GM12878 (cell line): ENCODE results near the gene KIF3A. TPM values are rescaled to one million over a fixed set of nuclear protein-coding genes. Genes with fewer than 3 reads are reported as not detected.

Source experiments
- BHLHE40 ChIP-seq, 2 experiments: fragments of 450-650 bp in 1 of 2; IDR thresholded peaks; 2 replicates each; pipeline ENCODE4 v1.6.1; 2011 to 2017; ENCODE audit warnings: low read depth in 2 of 2, borderline replicate concordance in 1 of 2, improper control_type of control experiment in 1 of 2, low read length in 1 of 2, mild to moderate bottlenecking in 1 of 2
- CBFB ChIP-seq: IDR thresholded peaks from 2 replicates; pipeline ENCODE4 v1.6.1; 2016; ENCODE audit warnings: antibody characterized with exemption, low read depth
- CBX5 ChIP-seq: sonication (generic); IDR thresholded peaks from 2 replicates; pipeline ENCODE4 v1.6.1; 2016; ENCODE audit warnings: low read depth, moderate library complexity, mild to moderate bottlenecking, inconsistent platforms
- DPF2 ChIP-seq: fragments of 450-650 bp; IDR thresholded peaks from 2 replicates; pipeline ENCODE4 v1.6.1; 2017; ENCODE audit warnings: mild to moderate bottlenecking
- EZH2 ChIP-seq: IDR thresholded peaks from 2 replicates; pipeline ENCODE4 v1.6.1; 2012; ENCODE audit warnings: low read depth, mild to moderate bottlenecking, control low read depth, inconsistent platforms, low read length, borderline replicate concordance; ENCODE audit not compliant: control insufficient read depth
- GATAD2B ChIP-seq: fragments of 450-650 bp; conservative IDR thresholded peaks from 2 replicates; pipeline ENCODE4 v1.6.1; 2017; ENCODE audit warnings: low read depth, mild to moderate bottlenecking, moderate library complexity
- IKZF1 ChIP-seq: fragments of 450-650 bp; conservative IDR thresholded peaks from 2 replicates; pipeline ENCODE4 v1.6.1; 2017; ENCODE audit warnings: antibody characterized with exemption, mild to moderate bottlenecking
- IKZF2 ChIP-seq, 2 experiments: fragments of 450-650 bp; IDR thresholded peaks; 2 replicates each; pipeline ENCODE4 v1.6.1; 2017; ENCODE audit warnings: mild to moderate bottlenecking in 2 of 2, moderate library complexity in 2 of 2
- IRF4 ChIP-seq: IDR thresholded peaks from 2 replicates; pipeline ENCODE4 v1.6.1; 2011; ENCODE audit warnings: low read depth, low read length
- MYB ChIP-seq: fragments of 150-350 bp; IDR thresholded peaks from 2 replicates; pipeline ENCODE4 v1.6.1; 2014; ENCODE audit warnings: mild to moderate bottlenecking, low read depth, low read length, borderline replicate concordance
- NFIC ChIP-seq: IDR thresholded peaks from 2 replicates; pipeline ENCODE4 v1.6.1; 2012; ENCODE audit warnings: low read depth, mild to moderate bottlenecking, inconsistent platforms, low read length, moderate library complexity
- POU2F2 ChIP-seq: IDR thresholded peaks from 3 replicates; pipeline ENCODE4 v1.6.1; 2011; ENCODE audit warnings: low read depth, mild to moderate bottlenecking, low read length, borderline replicate concordance
- RAD51 ChIP-seq: fragments of 450-650 bp; IDR thresholded peaks from 2 replicates; pipeline ENCODE4 v1.6.1; 2016; ENCODE audit warnings: moderate library complexity, mild to moderate bottlenecking, inconsistent platforms
- RB1 ChIP-seq: fragments of 450-650 bp; formaldehyde crosslinking; IDR thresholded peaks from 2 replicates; pipeline ENCODE4 v1.6.1; 2017; ENCODE audit warnings: mild to moderate bottlenecking, borderline replicate concordance
- SMAD1 ChIP-seq: fragments of 450-650 bp; IDR thresholded peaks from 2 replicates; pipeline ENCODE4 v1.6.1; 2018; ENCODE audit warnings: mild to moderate bottlenecking, low read depth; ENCODE audit not compliant: partially characterized antibody
- SRF ChIP-seq, 2 experiments: IDR thresholded peaks; 2 replicates each; pipeline ENCODE4 v1.6.1; 2011; ENCODE audit warnings: low read depth in 2 of 2, low read length in 2 of 2, mild to moderate bottlenecking in 1 of 2, moderate library complexity in 1 of 2
- SUPT20H ChIP-seq: IDR thresholded peaks from 2 replicates; pipeline ENCODE4 v1.6.1; 2011; ENCODE audit warnings: low read depth, mild to moderate bottlenecking, low read length, moderate library complexity, borderline replicate concordance; ENCODE audit not compliant: control insufficient read depth
- SUZ12 ChIP-seq: fragments of 200-600 bp; sonication (generic); IDR thresholded peaks from one replicate; pipeline ENCODE4 v1.6.1; 2018; ENCODE audit warnings: antibody characterized with exemption, mild to moderate bottlenecking; ENCODE audit not compliant: unreplicated experiment
- TCF12 ChIP-seq: IDR thresholded peaks from 2 replicates; pipeline ENCODE4 v1.6.1; 2011; ENCODE audit warnings: low read depth, mild to moderate bottlenecking, low read length
- YBX1 ChIP-seq: fragments of 450-650 bp; IDR thresholded peaks from 2 replicates; pipeline ENCODE4 v1.6.1; 2016; ENCODE audit warnings: antibody characterized with exemption
- YY1 ChIP-seq: IDR thresholded peaks from 2 replicates; pipeline ENCODE4 v1.6.1; 2011; ENCODE audit warnings: low read depth, mild to moderate bottlenecking, low read length
- ZNF24 ChIP-seq: fragments of 450-650 bp; IDR thresholded peaks from 2 replicates; pipeline ENCODE4 v1.6.1; 2017; ENCODE audit warnings: antibody characterized with exemption, mild to moderate bottlenecking
- ZNF622 ChIP-seq: fragments of 450-650 bp; IDR thresholded peaks from 2 replicates; pipeline ENCODE4 v1.6.1; 2017; ENCODE audit warnings: mild to moderate bottlenecking, inconsistent platforms
- polyA plus RNA-seq, 11 experiments: library from polyadenylated mRNA; depleted of rRNA in 4 of 11; unstranded in 6 of 11; stranded (reverse) in 5 of 11; fragments of >200 nt; fragmentation: Nextera tagmentation in 4 of 11; fragmentation: Illumina TruSeq in 1 of 11; extraction: Ambion mirVana in 4 of 11; extraction: Trizol in 1 of 11; gene quantifications; 1 replicate in 1 of 11; 2 replicates in 10 of 11; pipeline versions ENCODE4 v1.2.1 to v1.2.3, GENCODE V29; 2011 to 2016; ENCODE audit warnings: inconsistent platforms in 2 of 11, missing spikeins in 2 of 11, low read depth in 1 of 11
- total RNA-seq, 4 experiments: library from RNA; depleted of rRNA in 3 of 4; stranded (reverse); fragments of >200 nt in 3 of 4; fragmentation: Illumina TruSeq in 1 of 4; extraction: Trizol in 1 of 4; gene quantifications; 2 replicates each; pipeline versions ENCODE4 v1.2.1 to v1.2.3, GENCODE V29; 2013 to 2021
- TF ChIP-seq, protein P1 (sequence below): IDR thresholded peaks from 2 replicates; pipeline ENCODE4 v1.6.1; 2011; ENCODE audit warnings: borderline replicate concordance, low read depth, mild to moderate bottlenecking, moderate library complexity, low read length; ENCODE audit not compliant: insufficient read depth, poor library complexity, severe bottlenecking
- TF ChIP-seq, protein P2 (sequence below): IDR thresholded peaks from 2 replicates; pipeline ENCODE4 v1.6.1; 2012; ENCODE audit warnings: low read length, inconsistent platforms
- TF ChIP-seq, protein P3 (sequence below): fragments of 150-350 bp; IDR thresholded peaks from 2 replicates; pipeline ENCODE4 v1.6.1; 2014; ENCODE audit warnings: mild to moderate bottlenecking, low read depth, low read length

Gene KIF3A
- total and polyA plus RNA-seq, 10 of the 15 experiments (the other 5 are each of a cell fraction or from before 2014, with no cell fraction given), result 2.7 to 36.5 (median 10.0) TPM

GRCh38 chr5:132674671-132675506 is 62.5 kb downstream of the KIF3A start (continued):
- TF ChIP-seq CBX5 (no peak), NFIC (peak; percentile 19; the same call in 1 of the 2 replicates), RB1 (no peak), ZNF622 (no peak), CBFB (no peak), DPF2 (peak; percentile 79), TCF12 (peak; percentile 57; the same call in 1 of the 2 replicates), EZH2 (no peak), IKZF2 (IDR thresholded peaks at IDR 0.05) (peak; percentile 96 to 97), RAD51 (peak; percentile 78), BHLHE40 (IDR thresholded peaks at IDR 0.05; ENCODE audit: borderline replicate concordance in 1 of 2, low read depth in 2 of 2, low read length in 1 of 2) (peak; percentile 81), IKZF1 (peak; percentile 92), SMAD1 (peak; percentile 86), SUZ12 (no peak), POU2F2 (peak; percentile 80; the same call in 1 of the 3 replicates), YY1 (no peak), ZNF24 (no peak), YBX1 (no peak), GATAD2B (peak; percentile 83), SUPT20H (no peak), SRF (IDR thresholded peaks at IDR 0.05; ENCODE audit: low read depth in 2 of 2, low read length in 2 of 2) (no peak), IRF4 (peak; percentile 62), MYB (no peak)
- TF ChIP-seq, protein P1, sequence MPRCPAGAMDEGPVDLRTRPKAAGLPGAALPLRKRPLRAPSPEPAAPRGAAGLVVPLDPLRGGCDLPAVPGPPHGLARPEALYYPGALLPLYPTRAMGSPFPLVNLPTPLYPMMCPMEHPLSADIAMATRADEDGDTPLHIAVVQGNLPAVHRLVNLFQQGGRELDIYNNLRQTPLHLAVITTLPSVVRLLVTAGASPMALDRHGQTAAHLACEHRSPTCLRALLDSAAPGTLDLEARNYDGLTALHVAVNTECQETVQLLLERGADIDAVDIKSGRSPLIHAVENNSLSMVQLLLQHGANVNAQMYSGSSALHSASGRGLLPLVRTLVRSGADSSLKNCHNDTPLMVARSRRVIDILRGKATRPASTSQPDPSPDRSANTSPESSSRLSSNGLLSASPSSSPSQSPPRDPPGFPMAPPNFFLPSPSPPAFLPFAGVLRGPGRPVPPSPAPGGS, result peak; percentile 50
- TF ChIP-seq, protein P2, sequence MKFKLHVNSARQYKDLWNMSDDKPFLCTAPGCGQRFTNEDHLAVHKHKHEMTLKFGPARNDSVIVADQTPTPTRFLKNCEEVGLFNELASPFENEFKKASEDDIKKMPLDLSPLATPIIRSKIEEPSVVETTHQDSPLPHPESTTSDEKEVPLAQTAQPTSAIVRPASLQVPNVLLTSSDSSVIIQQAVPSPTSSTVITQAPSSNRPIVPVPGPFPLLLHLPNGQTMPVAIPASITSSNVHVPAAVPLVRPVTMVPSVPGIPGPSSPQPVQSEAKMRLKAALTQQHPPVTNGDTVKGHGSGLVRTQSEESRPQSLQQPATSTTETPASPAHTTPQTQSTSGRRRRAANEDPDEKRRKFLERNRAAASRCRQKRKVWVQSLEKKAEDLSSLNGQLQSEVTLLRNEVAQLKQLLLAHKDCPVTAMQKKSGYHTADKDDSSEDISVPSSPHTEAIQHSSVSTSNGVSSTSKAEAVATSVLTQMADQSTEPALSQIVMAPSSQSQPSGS, result peak; percentile 79; the same call in 1 of the 2 replicates
- TF ChIP-seq, protein P3, sequence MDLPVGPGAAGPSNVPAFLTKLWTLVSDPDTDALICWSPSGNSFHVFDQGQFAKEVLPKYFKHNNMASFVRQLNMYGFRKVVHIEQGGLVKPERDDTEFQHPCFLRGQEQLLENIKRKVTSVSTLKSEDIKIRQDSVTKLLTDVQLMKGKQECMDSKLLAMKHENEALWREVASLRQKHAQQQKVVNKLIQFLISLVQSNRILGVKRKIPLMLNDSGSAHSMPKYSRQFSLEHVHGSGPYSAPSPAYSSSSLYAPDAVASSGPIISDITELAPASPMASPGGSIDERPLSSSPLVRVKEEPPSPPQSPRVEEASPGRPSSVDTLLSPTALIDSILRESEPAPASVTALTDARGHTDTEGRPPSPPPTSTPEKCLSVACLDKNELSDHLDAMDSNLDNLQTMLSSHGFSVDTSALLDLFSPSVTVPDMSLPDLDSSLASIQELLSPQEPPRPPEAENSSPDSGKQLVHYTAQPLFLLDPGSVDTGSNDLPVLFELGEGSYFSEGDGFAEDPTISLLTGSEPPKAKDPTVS, result no peak
